HCT116 (cell line): ENCODE data around the gene EGLN3.

Experiments
- CBX3 ChIP-seq: IDR thresholded peaks from 2 replicates; pipeline ENCODE4 v1.6.1; 2012; ENCODE audit warnings: low read depth
- CTCF ChIP-seq, 3 experiments: fragments of 200-600 bp in 1 of 3; sonication (generic) in 1 of 3; IDR thresholded peaks in 2 of 3; conservative IDR thresholded peaks in 1 of 3; 2 replicates each; pipeline ENCODE4 v1.5.1; 2012 to 2017; ENCODE audit warnings: low read depth in 2 of 3, low read length in 2 of 3, antibody characterized with exemption in 1 of 3, borderline replicate concordance in 1 of 3, control low read depth in 1 of 3, mild to moderate bottlenecking in 1 of 3, mixed read lengths in 1 of 3, mixed run types in 1 of 3, moderate library complexity in 1 of 3; ENCODE audit not compliant: insufficient read depth in 1 of 3
- ELF1 ChIP-seq: IDR thresholded peaks from 2 replicates; pipeline ENCODE4 v1.6.1; 2012; ENCODE audit warnings: low read depth, borderline replicate concordance
- EZH2 ChIP-seq: fragments of 200-600 bp; sonication (generic); IDR thresholded peaks from 2 replicates; pipeline ENCODE4 v1.6.1; 2017; ENCODE audit warnings: antibody characterized with exemption, mixed run types
- JUND ChIP-seq: IDR thresholded peaks from 2 replicates; pipeline ENCODE4 v1.6.1; 2012
- POLR2A ChIP-seq: IDR thresholded peaks from 2 replicates; pipeline ENCODE4 v1.7.0; 2011; ENCODE audit warnings: borderline replicate concordance; ENCODE audit not compliant: insufficient read depth, insufficient read length; ENCODE audit errors: extremely low read depth
- POLR2AphosphoS5 ChIP-seq: IDR thresholded peaks from 2 replicates; pipeline ENCODE4 v1.6.1; 2011; ENCODE audit warnings: mild to moderate bottlenecking, low read depth, low read length, moderate library complexity
- RAD21 ChIP-seq: IDR thresholded peaks from 2 replicates; pipeline ENCODE4 v1.6.1; 2012; ENCODE audit warnings: low read depth, mild to moderate bottlenecking
- REST ChIP-seq: IDR thresholded peaks from 2 replicates; pipeline ENCODE4 v1.6.1; 2012; ENCODE audit warnings: low read depth
- SIN3A ChIP-seq: IDR thresholded peaks from 2 replicates; pipeline ENCODE4 v1.6.1; 2012; ENCODE audit warnings: low read depth
- TCF7L2 ChIP-seq: IDR thresholded peaks from 2 replicates; pipeline ENCODE4 v1.7.0; 2011; ENCODE audit warnings: borderline replicate concordance, inconsistent platforms; ENCODE audit not compliant: insufficient read depth, insufficient read length; ENCODE audit errors: extremely low read depth
- YY1 ChIP-seq: IDR thresholded peaks from 2 replicates; pipeline ENCODE4 v1.6.1; 2011; ENCODE audit warnings: low read length, low read depth, moderate library complexity, mild to moderate bottlenecking; ENCODE audit not compliant: insufficient replicate concordance; ENCODE audit errors: extremely low read depth
- ZBTB33 ChIP-seq: IDR thresholded peaks from 2 replicates; pipeline ENCODE4 v1.6.1; 2011; ENCODE audit warnings: mild to moderate bottlenecking, low read length, moderate library complexity; ENCODE audit not compliant: insufficient replicate concordance; ENCODE audit errors: extremely low read depth
- ZFX ChIP-seq: fragments of 450-650 bp; IDR thresholded peaks from 2 replicates; pipeline ENCODE4 v1.6.1; 2017

- no peak for TF ChIP-seq POLR2A
- TF ChIP-seq EZH2 = no peak
- no peak for TF ChIP-seq CTCF (IDR thresholded peaks at IDR 0.05 in 2 of 3, conservative IDR thresholded peaks at IDR 0.05 in 1 of 3; ENCODE audit: borderline replicate concordance in 1 of 3, insufficient read depth in 1 of 3, low read depth in 2 of 3, low read length in 2 of 3)
- no peak for TF ChIP-seq ELF1
- no peak for TF ChIP-seq JUND
- no peak for TF ChIP-seq YY1
- TF ChIP-seq RAD21 = no peak
- TF ChIP-seq CBX3 = no peak
- no peak for TF ChIP-seq REST
- no peak for TF ChIP-seq POLR2AphosphoS5
- TF ChIP-seq ZBTB33 = no peak
- TF ChIP-seq ZFX = no peak
- TF ChIP-seq TCF7L2 = no peak
- no peak for TF ChIP-seq SIN3A
Measured at GRCh38 chr14:33925235-33925634, 25.6 kb downstream of the EGLN3 start.
